GM23338 (cell line): ENCODE results near the gene ARL15. TPM values are rescaled to one million over a fixed set of nuclear protein-coding genes. Genes with fewer than 3 reads are reported as not detected.

ENCODE experiments used
- ATAC-seq: fragments of 200-7000 bp; cut with Tn5 transposase; 3 replicates; pipeline ENCODE4 v1.9.1; 2020
- DNase-seq: peaks from one replicate; pipeline ENCODE4 v3.0.0-alpha.2; 2015; ENCODE audit warnings: low spot score
- H2AFZ ChIP-seq: fragments of 200-600 bp; sonication (generic); 2 replicates; pipeline ENCODE4 v1.8.0; 2016; ENCODE audit warnings: antibody characterized with exemption, mild to moderate bottlenecking, moderate library complexity
- H3F3A ChIP-seq: fragments of 200-600 bp; sonication (generic); replicated peaks from 2 replicates; pipeline ENCODE4 v1.8.0; 2017; ENCODE audit warnings: antibody characterized with exemption, mixed run types, low read depth
- H3K27ac ChIP-seq: fragments of 200-600 bp; sonication (generic); 2 replicates; pipeline ENCODE4 v1.6.1; 2016; ENCODE audit warnings: low read depth
- H3K27me3 ChIP-seq: fragments of 200-600 bp; sonication (generic); 2 replicates; pipeline ENCODE4 v1.8.0; 2016; ENCODE audit warnings: mild to moderate bottlenecking, mixed run types, moderate library complexity; ENCODE audit not compliant: insufficient read depth
- H3K36me3 ChIP-seq: fragments of 200-600 bp; sonication (generic); 2 replicates; pipeline ENCODE4 v1.8.0; 2016; ENCODE audit warnings: mild to moderate bottlenecking; ENCODE audit not compliant: insufficient read depth
- H3K4me1 ChIP-seq: fragments of 200-600 bp; sonication (generic); 2 replicates; pipeline ENCODE4 v1.8.0; 2016; ENCODE audit warnings: mild to moderate bottlenecking, moderate library complexity; ENCODE audit not compliant: insufficient read depth
- H3K4me2 ChIP-seq: fragments of 200-600 bp; sonication (generic); 2 replicates; pipeline ENCODE4 v1.7.1; 2017; ENCODE audit warnings: mixed run types
- H3K4me3 ChIP-seq: fragments of 200-600 bp; sonication (generic); 2 replicates; pipeline ENCODE4 v1.6.1; 2016; ENCODE audit warnings: mixed run types
- H3K79me2 ChIP-seq: fragments of 200-600 bp; sonication (generic); replicated peaks from 2 replicates; pipeline ENCODE4 v1.8.0; 2017; ENCODE audit warnings: mild to moderate bottlenecking; ENCODE audit not compliant: insufficient read depth
- H3K9me2 ChIP-seq: fragments of 200-600 bp; sonication (generic); 2 replicates; pipeline ENCODE4 v1.8.0; 2017; ENCODE audit not compliant: insufficient read depth
- H4K20me1 ChIP-seq: fragments of 200-600 bp; sonication (generic); replicated peaks from 2 replicates; pipeline ENCODE4 v1.8.0; 2017; ENCODE audit warnings: mild to moderate bottlenecking; ENCODE audit not compliant: insufficient read depth
- H3K27ac Mint-ChIP-seq: 2 replicates; pipeline ENCODE4 v1.8.0; 2020; ENCODE audit warnings: inconsistent platforms, mild to moderate bottlenecking, moderate library complexity, mixed read lengths
- H3K27me3 Mint-ChIP-seq: 3 replicates; pipeline ENCODE4 v1.8.0; 2022; ENCODE audit warnings: low read depth, mild to moderate bottlenecking, moderate library complexity, mixed read lengths, inconsistent platforms; ENCODE audit not compliant: insufficient read depth, poor library complexity
- H3K36me3 Mint-ChIP-seq: 3 replicates; pipeline ENCODE4 v1.8.0; 2021; ENCODE audit warnings: low read depth, mild to moderate bottlenecking, inconsistent platforms, moderate library complexity, mixed read lengths
- H3K4me1 Mint-ChIP-seq: 3 replicates; pipeline ENCODE4 v1.8.0; 2020; ENCODE audit warnings: mild to moderate bottlenecking, inconsistent platforms, mixed read lengths
- H3K4me3 Mint-ChIP-seq: 3 replicates; pipeline ENCODE4 v1.8.0; 2021; ENCODE audit warnings: moderate library complexity, mild to moderate bottlenecking, inconsistent platforms, mixed read lengths
- H3K9me3 Mint-ChIP-seq: 3 replicates; pipeline ENCODE4 v1.8.0; 2020; ENCODE audit warnings: moderate library complexity, mild to moderate bottlenecking, inconsistent platforms, mixed read lengths
- CREB1 ChIP-seq: fragments of 250-450 bp; sonication (Bioruptor Pico); IDR thresholded peaks from 2 replicates; pipeline ENCODE4 v1.5.0; 2020; ENCODE audit warnings: low read depth, mild to moderate bottlenecking, moderate library complexity
- EZH2 ChIP-seq: fragments of 200-600 bp; sonication (generic); IDR thresholded peaks from one replicate; pipeline ENCODE4 v1.8.0; 2017; ENCODE audit warnings: antibody characterized with exemption, mild to moderate bottlenecking, low read depth; ENCODE audit not compliant: unreplicated experiment
- EZH2phosphoT487 ChIP-seq: fragments of 200-600 bp; sonication (generic); IDR thresholded peaks from one replicate; pipeline ENCODE4 v1.8.1; 2018; ENCODE audit warnings: antibody characterized with exemption; ENCODE audit not compliant: unreplicated experiment
- JUNB ChIP-seq: IDR thresholded peaks from one replicate; pipeline ENCODE4 v1.6.1; 2016; ENCODE audit warnings: antibody characterized with exemption; ENCODE audit not compliant: unreplicated experiment
- NANOG ChIP-seq: IDR thresholded peaks from 2 replicates; pipeline ENCODE4 v1.6.1; 2016; ENCODE audit warnings: antibody characterized with exemption, borderline replicate concordance
- POLR2AphosphoS5 ChIP-seq: IDR thresholded peaks from 2 replicates; pipeline ENCODE4 v1.6.1; 2016; ENCODE audit warnings: antibody characterized with exemption, low read depth
- STAT1 ChIP-seq: IDR thresholded peaks from one replicate; pipeline ENCODE4 v1.6.1; 2016; ENCODE audit warnings: antibody characterized with exemption; ENCODE audit not compliant: unreplicated experiment
- ZNF114 ChIP-seq: fragments of 250-450 bp; sonication (Bioruptor Pico); IDR thresholded peaks from 2 replicates; pipeline ENCODE4 v1.5.0; 2020; ENCODE audit warnings: mild to moderate bottlenecking, moderate library complexity
- ZNF331 ChIP-seq: fragments of 250-450 bp; sonication (Bioruptor Pico); IDR thresholded peaks from 2 replicates; pipeline ENCODE4 v1.5.0; 2020; ENCODE audit warnings: low read depth, mild to moderate bottlenecking, moderate library complexity
- polyA plus RNA-seq: library from polyadenylated mRNA; unstranded; fragments of >200 nt; fragmentation: Nextera tagmentation; extraction: Ambion mirVana; gene quantifications from 2 replicates; pipeline ENCODE4 v1.2.1, GENCODE V29; 2016
- total RNA-seq: library from RNA; depleted of rRNA; stranded (reverse); fragments of >200 nt; shearing (Covaris generic); gene quantifications from 2 replicates; pipeline ENCODE4 v1.2.3, GENCODE V29; 2014
- TF ChIP-seq, protein P1 (sequence below): fragments of 250-450 bp; sonication (Bioruptor Pico); IDR thresholded peaks from 2 replicates; pipeline ENCODE4 v1.5.0; 2020; ENCODE audit warnings: mild to moderate bottlenecking, moderate library complexity
- TF ChIP-seq, protein P2 (sequence below): IDR thresholded peaks from 2 replicates; pipeline ENCODE4 v1.6.1; 2016; ENCODE audit warnings: antibody characterized with exemption
- TF ChIP-seq, protein P3 (sequence below): IDR thresholded peaks from one replicate; pipeline ENCODE4 v1.6.1; 2018; ENCODE audit warnings: antibody characterized with exemption; ENCODE audit not compliant: unreplicated experiment
- TF ChIP-seq, protein P4 (sequence below), 2 experiments: fragments of 200-600 bp in 1 of 2; sonication (generic) in 1 of 2; conservative IDR thresholded peaks; 2 replicates each; pipeline versions ENCODE4 v1.5.1 to v1.6.1; 2016 to 2017; ENCODE audit warnings: antibody characterized with exemption in 2 of 2, low read depth in 2 of 2, mild to moderate bottlenecking in 2 of 2, moderate library complexity in 1 of 2

Gene ARL15
- total and polyA plus RNA-seq, 2 experiments from 2014 or later = 13.0 to 54.0 TPM

DNA sequence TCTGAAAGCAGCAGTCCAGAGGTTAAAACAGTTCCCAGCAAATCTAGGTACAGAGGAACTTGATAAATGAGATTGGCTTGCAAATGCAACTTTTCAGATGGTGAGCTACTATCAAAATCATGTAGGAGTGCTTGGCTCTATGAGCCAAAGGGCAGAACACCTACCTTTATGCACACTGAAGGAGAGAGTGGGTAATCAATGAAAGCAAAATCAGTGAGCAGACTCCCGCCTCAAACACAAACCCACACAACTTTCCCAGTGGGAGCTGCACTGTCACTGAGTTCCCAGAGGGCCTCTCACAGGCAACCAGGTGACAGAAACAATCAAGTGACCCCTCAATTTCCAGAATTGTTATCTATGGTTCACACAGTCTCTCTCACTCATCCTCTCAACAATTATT lies 8.5 kb downstream of the ARL15 start:
- Histone ChIP-seq H3K4me1 (peaks cover 23% of the 10 kb centered on the region), H4K20me1 (peaks cover 5% of the 10 kb centered on the region; the same call in 1 of the 2 replicates), H2AFZ (no peak overlapping the region), H3K79me2 (peaks cover 95% of the 10 kb centered on the region), H3K27me3 (no peaks in the 10 kb centered on the region), H3K4me3 (no peak overlapping the region), H3F3A (no peaks in the 10 kb centered on the region), H3K4me2 (no peak overlapping the region), H3K9me2 (no peaks in the 10 kb centered on the region), H3K36me3 (no peaks in the 10 kb centered on the region), H3K27ac (no peak overlapping the region)
- Mint-ChIP-seq H3K9me3 (no peaks in the 10 kb centered on the region), H3K36me3 (no peaks in the 10 kb centered on the region), H3K27ac (0 out of 2 replicates have a peak overlapping the region, but pooled peaks have one; percentile 12), H3K27me3 (peaks cover 2% of the 10 kb centered on the region), H3K4me3 (no peak overlapping the region), H3K4me1 (peaks cover 35% of the 10 kb centered on the region)
- ATAC-seq (no peak), DNase-seq (no peak)
- TF ChIP-seq, protein P1, sequence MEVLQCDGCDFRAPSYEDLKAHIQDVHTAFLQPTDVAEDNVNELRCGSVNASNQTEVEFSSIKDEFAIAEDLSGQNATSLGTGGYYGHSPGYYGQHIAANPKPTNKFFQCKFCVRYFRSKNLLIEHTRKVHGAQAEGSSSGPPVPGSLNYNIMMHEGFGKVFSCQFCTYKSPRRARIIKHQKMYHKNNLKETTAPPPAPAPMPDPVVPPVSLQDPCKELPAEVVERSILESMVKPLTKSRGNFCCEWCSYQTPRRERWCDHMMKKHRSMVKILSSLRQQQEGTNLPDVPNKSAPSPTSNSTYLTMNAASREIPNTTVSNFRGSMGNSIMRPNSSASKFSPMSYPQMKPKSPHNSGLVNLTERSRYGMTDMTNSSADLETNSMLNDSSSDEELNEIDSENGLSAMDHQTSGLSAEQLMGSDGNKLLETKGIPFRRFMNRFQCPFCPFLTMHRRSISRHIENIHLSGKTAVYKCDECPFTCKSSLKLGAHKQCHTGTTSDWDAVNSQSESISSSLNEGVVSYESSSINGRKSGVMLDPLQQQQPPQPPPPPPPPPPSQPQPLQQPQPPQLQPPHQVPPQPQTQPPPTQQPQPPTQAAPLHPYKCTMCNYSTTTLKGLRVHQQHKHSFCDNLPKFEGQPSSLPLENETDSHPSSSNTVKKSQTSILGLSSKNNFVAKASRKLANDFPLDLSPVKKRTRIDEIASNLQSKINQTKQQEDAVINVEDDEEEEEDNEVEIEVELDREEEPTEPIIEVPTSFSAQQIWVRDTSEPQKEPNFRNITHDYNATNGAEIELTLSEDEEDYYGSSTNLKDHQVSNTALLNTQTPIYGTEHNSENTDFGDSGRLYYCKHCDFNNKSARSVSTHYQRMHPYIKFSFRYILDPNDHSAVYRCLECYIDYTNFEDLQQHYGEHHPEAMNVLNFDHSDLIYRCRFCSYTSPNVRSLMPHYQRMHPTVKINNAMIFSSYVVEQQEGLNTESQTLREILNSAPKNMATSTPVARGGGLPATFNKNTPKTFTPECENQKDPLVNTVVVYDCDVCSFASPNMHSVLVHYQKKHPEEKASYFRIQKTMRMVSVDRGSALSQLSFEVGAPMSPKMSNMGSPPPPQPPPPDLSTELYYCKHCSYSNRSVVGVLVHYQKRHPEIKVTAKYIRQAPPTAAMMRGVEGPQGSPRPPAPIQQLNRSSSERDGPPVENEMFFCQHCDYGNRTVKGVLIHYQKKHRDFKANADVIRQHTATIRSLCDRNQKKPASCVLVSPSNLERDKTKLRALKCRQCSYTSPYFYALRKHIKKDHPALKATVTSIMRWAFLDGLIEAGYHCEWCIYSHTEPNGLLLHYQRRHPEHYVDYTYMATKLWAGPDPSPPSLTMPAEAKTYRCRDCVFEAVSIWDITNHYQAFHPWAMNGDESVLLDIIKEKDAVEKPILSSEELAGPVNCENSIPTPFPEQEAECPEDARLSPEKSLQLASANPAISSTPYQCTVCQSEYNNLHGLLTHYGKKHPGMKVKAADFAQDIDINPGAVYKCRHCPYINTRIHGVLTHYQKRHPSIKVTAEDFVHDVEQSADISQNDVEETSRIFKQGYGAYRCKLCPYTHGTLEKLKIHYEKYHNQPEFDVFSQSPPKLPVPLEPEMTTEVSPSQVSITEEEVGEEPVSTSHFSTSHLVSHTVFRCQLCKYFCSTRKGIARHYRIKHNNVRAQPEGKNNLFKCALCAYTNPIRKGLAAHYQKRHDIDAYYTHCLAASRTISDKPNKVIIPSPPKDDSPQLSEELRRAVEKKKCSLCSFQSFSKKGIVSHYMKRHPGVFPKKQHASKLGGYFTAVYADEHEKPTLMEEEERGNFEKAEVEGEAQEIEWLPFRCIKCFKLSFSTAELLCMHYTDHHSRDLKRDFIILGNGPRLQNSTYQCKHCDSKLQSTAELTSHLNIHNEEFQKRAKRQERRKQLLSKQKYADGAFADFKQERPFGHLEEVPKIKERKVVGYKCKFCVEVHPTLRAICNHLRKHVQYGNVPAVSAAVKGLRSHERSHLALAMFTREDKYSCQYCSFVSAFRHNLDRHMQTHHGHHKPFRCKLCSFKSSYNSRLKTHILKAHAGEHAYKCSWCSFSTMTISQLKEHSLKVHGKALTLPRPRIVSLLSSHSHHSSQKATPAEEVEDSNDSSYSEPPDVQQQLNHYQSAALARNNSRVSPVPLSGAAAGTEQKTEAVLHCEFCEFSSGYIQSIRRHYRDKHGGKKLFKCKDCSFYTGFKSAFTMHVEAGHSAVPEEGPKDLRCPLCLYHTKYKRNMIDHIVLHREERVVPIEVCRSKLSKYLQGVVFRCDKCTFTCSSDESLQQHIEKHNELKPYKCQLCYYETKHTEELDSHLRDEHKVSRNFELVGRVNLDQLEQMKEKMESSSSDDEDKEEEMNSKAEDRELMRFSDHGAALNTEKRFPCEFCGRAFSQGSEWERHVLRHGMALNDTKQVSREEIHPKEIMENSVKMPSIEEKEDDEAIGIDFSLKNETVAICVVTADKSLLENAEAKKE (CRISPR knock-in tag) = no peak
- TF ChIP-seq EZH2phosphoT487 (no peak), NANOG (no peak), POLR2AphosphoS5 (no peak), CREB1 (CRISPR knock-in tag) (no peak), STAT1 (no peak), ZNF114 (CRISPR knock-in tag) (no peak), JUNB (no peak), ZNF331 (CRISPR knock-in tag) (no peak), EZH2 (no peak)
- TF ChIP-seq, protein P2, sequence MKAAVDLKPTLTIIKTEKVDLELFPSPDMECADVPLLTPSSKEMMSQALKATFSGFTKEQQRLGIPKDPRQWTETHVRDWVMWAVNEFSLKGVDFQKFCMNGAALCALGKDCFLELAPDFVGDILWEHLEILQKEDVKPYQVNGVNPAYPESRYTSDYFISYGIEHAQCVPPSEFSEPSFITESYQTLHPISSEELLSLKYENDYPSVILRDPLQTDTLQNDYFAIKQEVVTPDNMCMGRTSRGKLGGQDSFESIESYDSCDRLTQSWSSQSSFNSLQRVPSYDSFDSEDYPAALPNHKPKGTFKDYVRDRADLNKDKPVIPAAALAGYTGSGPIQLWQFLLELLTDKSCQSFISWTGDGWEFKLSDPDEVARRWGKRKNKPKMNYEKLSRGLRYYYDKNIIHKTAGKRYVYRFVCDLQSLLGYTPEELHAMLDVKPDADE = no peak
- TF ChIP-seq, protein P3, sequence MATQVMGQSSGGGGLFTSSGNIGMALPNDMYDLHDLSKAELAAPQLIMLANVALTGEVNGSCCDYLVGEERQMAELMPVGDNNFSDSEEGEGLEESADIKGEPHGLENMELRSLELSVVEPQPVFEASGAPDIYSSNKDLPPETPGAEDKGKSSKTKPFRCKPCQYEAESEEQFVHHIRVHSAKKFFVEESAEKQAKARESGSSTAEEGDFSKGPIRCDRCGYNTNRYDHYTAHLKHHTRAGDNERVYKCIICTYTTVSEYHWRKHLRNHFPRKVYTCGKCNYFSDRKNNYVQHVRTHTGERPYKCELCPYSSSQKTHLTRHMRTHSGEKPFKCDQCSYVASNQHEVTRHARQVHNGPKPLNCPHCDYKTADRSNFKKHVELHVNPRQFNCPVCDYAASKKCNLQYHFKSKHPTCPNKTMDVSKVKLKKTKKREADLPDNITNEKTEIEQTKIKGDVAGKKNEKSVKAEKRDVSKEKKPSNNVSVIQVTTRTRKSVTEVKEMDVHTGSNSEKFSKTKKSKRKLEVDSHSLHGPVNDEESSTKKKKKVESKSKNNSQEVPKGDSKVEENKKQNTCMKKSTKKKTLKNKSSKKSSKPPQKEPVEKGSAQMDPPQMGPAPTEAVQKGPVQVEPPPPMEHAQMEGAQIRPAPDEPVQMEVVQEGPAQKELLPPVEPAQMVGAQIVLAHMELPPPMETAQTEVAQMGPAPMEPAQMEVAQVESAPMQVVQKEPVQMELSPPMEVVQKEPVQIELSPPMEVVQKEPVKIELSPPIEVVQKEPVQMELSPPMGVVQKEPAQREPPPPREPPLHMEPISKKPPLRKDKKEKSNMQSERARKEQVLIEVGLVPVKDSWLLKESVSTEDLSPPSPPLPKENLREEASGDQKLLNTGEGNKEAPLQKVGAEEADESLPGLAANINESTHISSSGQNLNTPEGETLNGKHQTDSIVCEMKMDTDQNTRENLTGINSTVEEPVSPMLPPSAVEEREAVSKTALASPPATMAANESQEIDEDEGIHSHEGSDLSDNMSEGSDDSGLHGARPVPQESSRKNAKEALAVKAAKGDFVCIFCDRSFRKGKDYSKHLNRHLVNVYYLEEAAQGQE = no peak
- TF ChIP-seq, protein P4, sequence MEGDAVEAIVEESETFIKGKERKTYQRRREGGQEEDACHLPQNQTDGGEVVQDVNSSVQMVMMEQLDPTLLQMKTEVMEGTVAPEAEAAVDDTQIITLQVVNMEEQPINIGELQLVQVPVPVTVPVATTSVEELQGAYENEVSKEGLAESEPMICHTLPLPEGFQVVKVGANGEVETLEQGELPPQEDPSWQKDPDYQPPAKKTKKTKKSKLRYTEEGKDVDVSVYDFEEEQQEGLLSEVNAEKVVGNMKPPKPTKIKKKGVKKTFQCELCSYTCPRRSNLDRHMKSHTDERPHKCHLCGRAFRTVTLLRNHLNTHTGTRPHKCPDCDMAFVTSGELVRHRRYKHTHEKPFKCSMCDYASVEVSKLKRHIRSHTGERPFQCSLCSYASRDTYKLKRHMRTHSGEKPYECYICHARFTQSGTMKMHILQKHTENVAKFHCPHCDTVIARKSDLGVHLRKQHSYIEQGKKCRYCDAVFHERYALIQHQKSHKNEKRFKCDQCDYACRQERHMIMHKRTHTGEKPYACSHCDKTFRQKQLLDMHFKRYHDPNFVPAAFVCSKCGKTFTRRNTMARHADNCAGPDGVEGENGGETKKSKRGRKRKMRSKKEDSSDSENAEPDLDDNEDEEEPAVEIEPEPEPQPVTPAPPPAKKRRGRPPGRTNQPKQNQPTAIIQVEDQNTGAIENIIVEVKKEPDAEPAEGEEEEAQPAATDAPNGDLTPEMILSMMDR (conservative IDR thresholded peaks at IDR 0.05; ENCODE audit: low read depth in 2 of 2) = no peak
